K562 (cell line): ENCODE results near the gene WWP2. TPM values are rescaled to one million over a fixed set of nuclear protein-coding genes. Genes with fewer than 3 reads are reported as not detected.

ENCODE experiments used
- CBX5 ChIP-seq: IDR thresholded peaks from 2 replicates; pipeline ENCODE4 v1.6.1; 2014; ENCODE audit warnings: low read depth, borderline replicate concordance
- CSDE1 ChIP-seq, 2 experiments: fragments of 450-650 bp; IDR thresholded peaks; 2 replicates each; pipeline ENCODE4 v1.6.1; 2016; ENCODE audit warnings: mild to moderate bottlenecking in 1 of 2
- GATA2 ChIP-seq: sonication (generic); formaldehyde crosslinking; IDR thresholded peaks from 2 replicates; pipeline ENCODE4 v1.4.0; 2020; ENCODE audit warnings: mild to moderate bottlenecking, missing genetic modification reagents
- KLF1 ChIP-seq: fragments of 450-650 bp; IDR thresholded peaks from 2 replicates; pipeline ENCODE4 v1.6.1; 2016; ENCODE audit warnings: missing genetic modification characterization, missing compliant biosample characterization
- MAFF ChIP-seq: IDR thresholded peaks from 2 replicates; pipeline ENCODE4 v1.6.1; 2012; ENCODE audit warnings: low read length, improper control_type of control experiment
- MTA2 ChIP-seq: fragments of 450-650 bp; IDR thresholded peaks from 2 replicates; pipeline ENCODE4 v1.6.1; 2016; ENCODE audit warnings: low read depth
- ZNF785 ChIP-seq: fragments of 250-450 bp; sonication (Bioruptor Pico); IDR thresholded peaks from 2 replicates; pipeline ENCODE4 v1.4.0; 2020; ENCODE audit warnings: mild to moderate bottlenecking
- polyA plus RNA-seq, 8 experiments: library from polyadenylated mRNA; depleted of rRNA in 4 of 8; stranded (reverse) in 5 of 8; unstranded in 3 of 8; fragments of >200 nt; fragmentation: Nextera tagmentation in 2 of 8; fragmentation: Illumina TruSeq in 1 of 8; extraction: Ambion mirVana in 2 of 8; extraction: Trizol in 1 of 8; gene quantifications; 2 replicates each; pipeline versions ENCODE4 v1.2.1 to v1.2.3, GENCODE V29; 2011 to 2014; ENCODE audit warnings: inconsistent platforms in 1 of 8, missing spikeins in 1 of 8
- total RNA-seq, 7 experiments: library from RNA; depleted of rRNA in 6 of 7; stranded (reverse); fragments of >200 nt in 6 of 7; fragmentation: Illumina TruSeq in 2 of 7; extraction: Trizol in 2 of 7; gene quantifications; 2 replicates each; pipeline versions ENCODE4 v1.2.1 to v1.2.3, GENCODE V29; 2011 to 2021; ENCODE audit warnings: low replicate concordance in 1 of 7
- TF ChIP-seq, protein P1 (sequence below), 2 experiments: IDR thresholded peaks; 2 replicates each; pipeline ENCODE4 v1.6.1; 2011; ENCODE audit warnings: borderline replicate concordance in 1 of 2, control low read depth in 1 of 2, low read depth in 1 of 2, low read length in 1 of 2, mild to moderate bottlenecking in 1 of 2, mixed read lengths in 1 of 2, moderate library complexity in 1 of 2; ENCODE audit not compliant: insufficient read depth in 1 of 2, insufficient read length in 1 of 2, poor library complexity in 1 of 2, severe bottlenecking in 1 of 2; ENCODE audit errors: extremely low read depth in 1 of 2
- TF ChIP-seq, protein P2 (sequence below), 3 experiments: fragments of 200-800 bp in 1 of 3; fragments of 250-450 bp in 1 of 3; fragments of 450-650 bp in 1 of 3; sonication (Bioruptor Pico) in 1 of 3; sonication (Bioruptor generic) in 1 of 3; formaldehyde crosslinking in 1 of 3; IDR thresholded peaks; 2 replicates each; pipeline versions ENCODE4 v1.6.1 to v1.8.0; 2016 to 2022; ENCODE audit warnings: mild to moderate bottlenecking in 2 of 3, missing genetic modification characterization in 2 of 3, missing compliant biosample characterization in 1 of 3, moderate library complexity in 1 of 3
- TF ChIP-seq, protein P3 (sequence below), 3 experiments: IDR thresholded peaks in 2 of 3; conservative IDR thresholded peaks in 1 of 3; 2 replicates each; pipeline ENCODE4 v1.5.1; 2011 to 2012; ENCODE audit warnings: low read length in 3 of 3, mild to moderate bottlenecking in 3 of 3, control low read depth in 2 of 3, improper control_type of control experiment in 1 of 3, inconsistent platforms in 1 of 3, low read depth in 1 of 3, mixed read lengths in 1 of 3, moderate library complexity in 1 of 3; ENCODE audit not compliant: insufficient read depth in 2 of 3
- TF ChIP-seq, protein P4 (sequence below): fragments of 250-450 bp; sonication (Bioruptor Pico); IDR thresholded peaks from 2 replicates; pipeline ENCODE4 v1.6.1; 2021; ENCODE audit warnings: mild to moderate bottlenecking
- TF ChIP-seq, protein P5 (sequence below): sonication (generic); formaldehyde crosslinking; IDR thresholded peaks from 2 replicates; pipeline ENCODE4 v1.8.1; 2023; ENCODE audit warnings: mild to moderate bottlenecking, missing genetic modification reagents
- TF ChIP-seq, protein P6 (sequence below): fragments of 450-650 bp; formaldehyde crosslinking; IDR thresholded peaks from 2 replicates; pipeline ENCODE4 v1.4.0; 2020; ENCODE audit warnings: mild to moderate bottlenecking, moderate library complexity
- TF ChIP-seq, protein P7 (sequence below): sonication (generic); formaldehyde crosslinking; IDR thresholded peaks from 2 replicates; pipeline ENCODE4 v1.8.0; 2022; ENCODE audit warnings: mild to moderate bottlenecking, missing genetic modification reagents

WWP2 gene
- total and polyA plus RNA-seq, 9 of the 15 experiments (the other 6 are each of a cell fraction or from before 2014, with no cell fraction given): 1.9 to 34.4 (median 14.6) TPM

DNA sequence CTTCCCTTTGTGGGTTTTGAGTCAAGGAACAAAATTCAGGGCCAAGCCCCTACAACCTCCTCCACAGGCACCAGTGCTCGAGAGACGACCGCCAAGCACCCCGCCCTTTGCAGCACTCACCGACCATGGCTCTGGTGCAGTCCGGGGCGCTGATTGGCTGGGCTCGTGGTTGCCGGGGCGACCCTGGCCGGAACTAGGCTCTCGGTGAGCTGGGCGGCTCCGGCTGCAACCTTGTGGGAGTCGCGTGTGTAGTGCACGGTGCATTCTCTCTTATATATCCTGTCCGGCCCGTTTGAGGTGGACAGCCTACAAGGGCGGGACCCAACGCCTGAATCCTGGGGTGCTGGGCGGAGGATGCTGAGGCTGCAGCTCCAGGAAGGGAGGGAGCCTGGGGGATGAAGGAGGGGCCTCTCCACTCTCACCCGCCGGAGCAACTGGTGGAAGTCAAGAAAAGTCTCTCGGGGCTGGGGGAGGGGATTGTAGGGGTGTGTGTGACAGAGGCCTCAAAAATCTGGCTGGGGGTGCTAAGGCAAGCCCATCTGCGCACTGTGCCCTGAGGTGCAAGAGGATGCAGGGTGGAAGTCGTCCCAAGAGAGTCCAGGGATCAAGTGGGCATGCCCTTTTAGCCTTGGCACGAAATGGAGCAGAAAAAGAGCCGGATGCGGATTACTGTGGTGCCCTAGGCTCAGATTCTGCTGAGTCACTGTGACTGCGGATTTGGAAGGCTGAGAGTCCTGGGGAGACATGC is 35.6 kb upstream of the WWP2 start, which contains the start of gene NQO1 (continued):
- TF ChIP-seq ZNF785 (CRISPR knock-in tag) (no peak), CBX5 (no peak; the same call in 1 of the 2 replicates), MAFF (peak; percentile 99), KLF1 (tag) (peak; percentile 90), MTA2 (peak; percentile 31; the same call in 1 of the 2 replicates), CSDE1 (IDR thresholded peaks at IDR 0.05) (peak in 1 of 2 experiments; percentile 79; a peak in 1 of 4 replicates), GATA2 (CRISPR knock-in tag) (no peak)
- TF ChIP-seq, protein P1, sequence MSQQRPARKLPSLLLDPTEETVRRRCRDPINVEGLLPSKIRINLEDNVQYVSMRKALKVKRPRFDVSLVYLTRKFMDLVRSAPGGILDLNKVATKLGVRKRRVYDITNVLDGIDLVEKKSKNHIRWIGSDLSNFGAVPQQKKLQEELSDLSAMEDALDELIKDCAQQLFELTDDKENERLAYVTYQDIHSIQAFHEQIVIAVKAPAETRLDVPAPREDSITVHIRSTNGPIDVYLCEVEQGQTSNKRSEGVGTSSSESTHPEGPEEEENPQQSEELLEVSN (IDR thresholded peaks at IDR 0.05; ENCODE audit: borderline replicate concordance in 1 of 2, extremely low read depth in 1 of 2, insufficient read depth in 1 of 2, insufficient read length in 1 of 2, low read depth in 1 of 2, low read length in 1 of 2, poor library complexity in 1 of 2, severe bottlenecking in 1 of 2): peak; percentile 50 to 62
- TF ChIP-seq, protein P2, sequence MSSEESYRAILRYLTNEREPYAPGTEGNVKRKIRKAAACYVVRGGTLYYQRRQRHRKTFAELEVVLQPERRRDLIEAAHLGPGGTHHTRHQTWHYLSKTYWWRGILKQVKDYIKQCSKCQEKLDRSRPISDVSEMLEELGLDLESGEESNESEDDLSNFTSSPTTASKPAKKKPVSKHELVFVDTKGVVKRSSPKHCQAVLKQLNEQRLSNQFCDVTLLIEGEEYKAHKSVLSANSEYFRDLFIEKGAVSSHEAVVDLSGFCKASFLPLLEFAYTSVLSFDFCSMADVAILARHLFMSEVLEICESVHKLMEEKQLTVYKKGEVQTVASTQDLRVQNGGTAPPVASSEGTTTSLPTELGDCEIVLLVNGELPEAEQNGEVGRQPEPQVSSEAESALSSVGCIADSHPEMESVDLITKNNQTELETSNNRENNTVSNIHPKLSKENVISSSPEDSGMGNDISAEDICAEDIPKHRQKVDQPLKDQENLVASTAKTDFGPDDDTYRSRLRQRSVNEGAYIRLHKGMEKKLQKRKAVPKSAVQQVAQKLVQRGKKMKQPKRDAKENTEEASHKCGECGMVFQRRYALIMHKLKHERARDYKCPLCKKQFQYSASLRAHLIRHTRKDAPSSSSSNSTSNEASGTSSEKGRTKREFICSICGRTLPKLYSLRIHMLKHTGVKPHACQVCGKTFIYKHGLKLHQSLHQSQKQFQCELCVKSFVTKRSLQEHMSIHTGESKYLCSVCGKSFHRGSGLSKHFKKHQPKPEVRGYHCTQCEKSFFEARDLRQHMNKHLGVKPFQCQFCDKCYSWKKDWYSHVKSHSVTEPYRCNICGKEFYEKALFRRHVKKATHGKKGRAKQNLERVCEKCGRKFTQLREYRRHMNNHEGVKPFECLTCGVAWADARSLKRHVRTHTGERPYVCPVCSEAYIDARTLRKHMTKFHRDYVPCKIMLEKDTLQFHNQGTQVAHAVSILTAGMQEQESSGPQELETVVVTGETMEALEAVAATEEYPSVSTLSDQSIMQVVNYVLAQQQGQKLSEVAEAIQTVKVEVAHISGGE (CRISPR knock-in tag; IDR thresholded peaks at IDR 0.05): peak in 2 of 3 experiments; percentile 32 to 85; a peak in 3 of 6 replicates
- TF ChIP-seq, protein P3, sequence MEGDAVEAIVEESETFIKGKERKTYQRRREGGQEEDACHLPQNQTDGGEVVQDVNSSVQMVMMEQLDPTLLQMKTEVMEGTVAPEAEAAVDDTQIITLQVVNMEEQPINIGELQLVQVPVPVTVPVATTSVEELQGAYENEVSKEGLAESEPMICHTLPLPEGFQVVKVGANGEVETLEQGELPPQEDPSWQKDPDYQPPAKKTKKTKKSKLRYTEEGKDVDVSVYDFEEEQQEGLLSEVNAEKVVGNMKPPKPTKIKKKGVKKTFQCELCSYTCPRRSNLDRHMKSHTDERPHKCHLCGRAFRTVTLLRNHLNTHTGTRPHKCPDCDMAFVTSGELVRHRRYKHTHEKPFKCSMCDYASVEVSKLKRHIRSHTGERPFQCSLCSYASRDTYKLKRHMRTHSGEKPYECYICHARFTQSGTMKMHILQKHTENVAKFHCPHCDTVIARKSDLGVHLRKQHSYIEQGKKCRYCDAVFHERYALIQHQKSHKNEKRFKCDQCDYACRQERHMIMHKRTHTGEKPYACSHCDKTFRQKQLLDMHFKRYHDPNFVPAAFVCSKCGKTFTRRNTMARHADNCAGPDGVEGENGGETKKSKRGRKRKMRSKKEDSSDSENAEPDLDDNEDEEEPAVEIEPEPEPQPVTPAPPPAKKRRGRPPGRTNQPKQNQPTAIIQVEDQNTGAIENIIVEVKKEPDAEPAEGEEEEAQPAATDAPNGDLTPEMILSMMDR (IDR thresholded peaks at IDR 0.05 in 2 of 3, conservative IDR thresholded peaks at IDR 0.05 in 1 of 3; ENCODE audit: insufficient read depth in 2 of 3, low read depth in 1 of 3, low read length in 3 of 3): 0 out of 6 replicates have a peak, but pooled peaks of 1 of the 3 experiments have one; percentile 1
- TF ChIP-seq, protein P4, sequence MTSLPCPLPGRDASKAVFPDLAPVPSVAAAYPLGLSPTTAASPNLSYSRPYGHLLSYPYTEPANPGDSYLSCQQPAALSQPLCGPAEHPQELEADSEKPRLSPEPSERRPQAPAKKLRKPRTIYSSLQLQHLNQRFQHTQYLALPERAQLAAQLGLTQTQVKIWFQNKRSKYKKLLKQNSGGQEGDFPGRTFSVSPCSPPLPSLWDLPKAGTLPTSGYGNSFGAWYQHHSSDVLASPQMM: no peak
- TF ChIP-seq, protein P5, sequence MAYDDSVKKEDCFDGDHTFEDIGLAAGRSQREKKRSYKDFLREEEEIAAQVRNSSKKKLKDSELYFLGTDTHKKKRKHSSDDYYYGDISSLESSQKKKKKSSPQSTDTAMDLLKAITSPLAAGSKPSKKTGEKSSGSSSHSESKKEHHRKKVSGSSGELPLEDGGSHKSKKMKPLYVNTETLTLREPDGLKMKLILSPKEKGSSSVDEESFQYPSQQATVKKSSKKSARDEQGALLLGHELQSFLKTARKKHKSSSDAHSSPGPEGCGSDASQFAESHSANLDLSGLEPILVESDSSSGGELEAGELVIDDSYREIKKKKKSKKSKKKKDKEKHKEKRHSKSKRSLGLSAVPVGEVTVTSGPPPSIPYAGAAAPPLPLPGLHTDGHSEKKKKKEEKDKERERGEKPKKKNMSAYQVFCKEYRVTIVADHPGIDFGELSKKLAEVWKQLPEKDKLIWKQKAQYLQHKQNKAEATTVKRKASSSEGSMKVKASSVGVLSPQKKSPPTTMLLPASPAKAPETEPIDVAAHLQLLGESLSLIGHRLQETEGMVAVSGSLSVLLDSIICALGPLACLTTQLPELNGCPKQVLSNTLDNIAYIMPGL: no peak
- TF ChIP-seq, protein P6, sequence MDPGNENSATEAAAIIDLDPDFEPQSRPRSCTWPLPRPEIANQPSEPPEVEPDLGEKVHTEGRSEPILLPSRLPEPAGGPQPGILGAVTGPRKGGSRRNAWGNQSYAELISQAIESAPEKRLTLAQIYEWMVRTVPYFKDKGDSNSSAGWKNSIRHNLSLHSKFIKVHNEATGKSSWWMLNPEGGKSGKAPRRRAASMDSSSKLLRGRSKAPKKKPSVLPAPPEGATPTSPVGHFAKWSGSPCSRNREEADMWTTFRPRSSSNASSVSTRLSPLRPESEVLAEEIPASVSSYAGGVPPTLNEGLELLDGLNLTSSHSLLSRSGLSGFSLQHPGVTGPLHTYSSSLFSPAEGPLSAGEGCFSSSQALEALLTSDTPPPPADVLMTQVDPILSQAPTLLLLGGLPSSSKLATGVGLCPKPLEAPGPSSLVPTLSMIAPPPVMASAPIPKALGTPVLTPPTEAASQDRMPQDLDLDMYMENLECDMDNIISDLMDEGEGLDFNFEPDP (CRISPR knock-in tag): no peak
- TF ChIP-seq, protein P7, sequence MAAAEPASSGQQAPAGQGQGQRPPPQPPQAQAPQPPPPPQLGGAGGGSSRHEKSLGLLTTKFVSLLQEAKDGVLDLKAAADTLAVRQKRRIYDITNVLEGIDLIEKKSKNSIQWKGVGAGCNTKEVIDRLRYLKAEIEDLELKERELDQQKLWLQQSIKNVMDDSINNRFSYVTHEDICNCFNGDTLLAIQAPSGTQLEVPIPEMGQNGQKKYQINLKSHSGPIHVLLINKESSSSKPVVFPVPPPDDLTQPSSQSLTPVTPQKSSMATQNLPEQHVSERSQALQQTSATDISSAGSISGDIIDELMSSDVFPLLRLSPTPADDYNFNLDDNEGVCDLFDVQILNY (CRISPR knock-in tag): no peak
